HG03432 (cell line): Measurements from ENCODE around the gene CACNA1B.
"Not testable (repeated sequence)": the region's sequence is repeated elsewhere in the genome, so short reads cannot be mapped to it uniquely, and the experiment has no call there.

Experiments used
- ATAC-seq: cut with Tn5 transposase; IDR thresholded peaks from one replicate; pipeline ENCODE4 v1.9.1; 2021; ENCODE audit warnings: mild to moderate bottlenecking, moderate library complexity; ENCODE audit not compliant: unreplicated experiment

The CACNA1B gene

DNA sequence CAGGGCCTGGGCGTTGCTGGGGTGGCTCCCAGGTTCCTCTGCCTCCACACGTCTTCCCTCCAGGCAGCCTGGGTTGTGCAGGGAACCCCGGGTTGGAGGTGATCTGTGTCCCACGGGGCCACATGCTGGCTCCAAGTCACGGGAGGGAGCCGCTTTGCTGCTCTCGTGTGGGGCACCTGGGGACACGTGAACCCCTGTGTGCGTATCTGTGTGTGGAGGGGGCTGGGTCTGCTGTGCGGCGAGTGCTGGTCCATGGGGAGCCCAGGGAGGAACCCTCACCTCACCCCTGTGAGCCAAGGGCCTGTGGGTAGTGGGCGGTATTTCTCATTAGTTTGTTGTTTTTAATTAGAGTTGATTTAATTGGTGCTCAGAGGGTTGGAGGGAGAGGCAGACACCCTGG, 7.5 kb downstream of the CACNA1B start:
- not testable (repeated sequence) for ATAC-seq

DNA sequence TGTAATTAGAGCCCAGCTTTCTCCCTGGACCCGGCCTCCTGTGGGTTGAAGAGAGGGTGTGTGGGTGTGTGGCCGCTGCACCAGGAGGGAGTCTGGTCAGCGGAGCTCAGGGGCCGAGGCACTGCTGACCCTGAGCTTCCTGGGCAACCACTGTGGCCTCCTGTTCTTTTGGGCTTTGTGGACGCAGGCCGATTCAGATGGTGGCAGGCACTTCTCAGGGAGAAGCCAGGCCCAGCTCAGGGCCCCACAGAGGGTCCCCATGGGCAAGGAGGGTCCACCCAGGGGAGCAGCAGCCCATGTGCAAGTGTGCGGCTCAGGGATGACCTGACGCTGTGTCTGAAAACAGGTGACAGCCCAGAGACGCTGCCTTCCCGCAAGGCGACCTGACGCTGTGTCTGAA, 11.0 kb downstream of the CACNA1B start:
- ATAC-seq: not testable (repeated sequence)

DNA sequence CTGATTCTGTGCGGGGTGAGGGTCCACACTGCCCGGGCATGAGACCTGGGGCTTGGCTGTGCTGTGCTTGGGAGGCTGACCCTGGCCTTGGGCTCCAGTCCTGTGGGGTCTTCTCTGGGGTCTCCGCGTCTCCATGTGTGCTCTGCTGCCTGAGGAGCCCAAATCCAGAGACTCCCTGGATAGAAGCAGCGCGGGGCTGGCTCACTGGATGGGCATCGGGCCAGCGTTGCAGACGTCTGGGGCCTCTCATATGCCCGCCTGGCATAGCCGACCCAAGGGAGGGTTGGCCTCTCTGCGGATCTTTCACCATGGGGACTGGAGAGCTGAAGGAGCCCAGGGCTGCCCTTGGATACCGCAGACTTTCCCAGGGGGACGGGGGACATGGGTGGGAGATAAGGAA, 12.4 kb downstream of the CACNA1B start:
- ATAC-seq: not testable (repeated sequence)

DNA sequence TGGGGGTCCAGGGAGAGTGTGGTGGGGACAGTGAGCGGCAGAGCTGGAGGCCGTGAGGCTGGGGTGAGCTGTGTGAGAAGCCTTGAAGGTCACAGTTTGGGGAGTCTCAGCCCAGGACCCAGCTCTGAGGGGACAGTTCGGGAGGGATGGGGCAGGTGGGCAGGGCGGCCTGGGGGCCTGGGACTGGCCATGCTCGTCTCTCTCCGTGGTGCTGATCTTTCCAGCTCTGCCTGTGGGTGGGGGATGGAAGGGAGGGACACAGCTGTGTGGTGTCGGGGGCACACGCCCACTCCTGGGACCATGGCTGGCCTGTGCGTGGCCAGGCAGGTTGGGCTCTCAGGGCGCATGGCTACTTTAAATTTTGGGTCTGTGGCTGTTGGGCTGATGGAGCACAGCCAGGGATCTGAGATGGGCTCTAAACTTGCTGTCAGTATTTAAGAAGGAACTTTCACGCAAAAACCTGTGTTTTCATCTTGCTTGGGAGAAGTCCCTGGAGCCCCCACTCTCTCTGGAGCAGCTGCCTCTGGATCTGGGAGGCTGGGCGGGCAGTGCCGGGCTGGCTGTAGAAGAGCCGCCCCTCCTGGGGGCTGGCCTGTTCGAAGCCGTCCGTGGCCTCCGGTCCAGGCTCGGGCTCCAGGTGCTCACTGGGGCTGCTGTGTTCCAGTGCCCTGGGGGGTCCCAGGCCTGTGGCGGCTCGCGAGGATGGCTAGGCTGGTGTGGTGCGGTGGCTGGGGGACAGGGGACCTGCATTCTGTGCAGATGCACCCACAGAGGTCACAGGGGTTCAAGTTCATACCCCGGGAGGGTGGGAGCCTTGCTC, 13.4 kb downstream of the CACNA1B start:
- ATAC-seq: not testable (repeated sequence)

DNA sequence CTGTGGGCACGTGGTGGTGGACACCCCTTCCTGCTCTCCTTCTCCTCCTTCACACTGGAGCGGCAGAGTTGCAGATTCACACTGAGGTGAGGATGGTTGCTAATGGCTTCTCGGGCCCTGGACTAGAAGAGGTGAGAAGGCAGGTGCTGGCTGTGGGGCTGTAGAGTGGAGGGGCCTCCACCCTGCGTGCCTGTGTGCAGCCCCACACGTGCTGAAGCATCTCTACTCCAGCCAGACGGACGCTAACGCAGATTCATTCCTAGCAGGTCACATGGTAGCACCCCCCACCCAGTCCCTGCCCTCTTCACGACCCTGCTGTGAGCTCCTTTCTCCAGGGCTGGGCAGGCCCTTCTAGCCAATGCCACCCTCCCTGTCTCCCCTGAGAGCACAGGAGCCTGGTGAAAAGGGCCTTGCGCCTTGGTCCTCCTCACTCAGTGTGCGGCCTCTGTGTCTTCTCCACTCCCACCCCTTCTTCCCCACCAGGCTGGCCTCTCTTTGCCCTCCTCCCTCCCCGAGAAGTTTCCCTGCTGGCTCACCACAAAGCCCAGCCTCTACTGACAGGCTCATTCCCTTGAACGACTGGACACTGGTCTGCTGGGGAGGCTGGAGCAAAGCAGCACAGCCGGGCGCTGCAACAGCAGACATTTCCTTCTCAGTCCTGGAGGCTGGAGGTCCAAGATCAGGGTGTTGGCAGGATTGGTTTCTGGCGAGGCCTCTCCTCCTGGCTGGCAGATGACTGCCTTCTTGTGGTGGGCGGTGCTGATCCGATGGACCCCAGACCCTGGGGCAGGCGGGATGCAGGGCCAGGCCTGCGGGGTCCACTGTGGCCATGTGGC, 14.2 kb downstream of the CACNA1B start:
- ATAC-seq: no peak

DNA sequence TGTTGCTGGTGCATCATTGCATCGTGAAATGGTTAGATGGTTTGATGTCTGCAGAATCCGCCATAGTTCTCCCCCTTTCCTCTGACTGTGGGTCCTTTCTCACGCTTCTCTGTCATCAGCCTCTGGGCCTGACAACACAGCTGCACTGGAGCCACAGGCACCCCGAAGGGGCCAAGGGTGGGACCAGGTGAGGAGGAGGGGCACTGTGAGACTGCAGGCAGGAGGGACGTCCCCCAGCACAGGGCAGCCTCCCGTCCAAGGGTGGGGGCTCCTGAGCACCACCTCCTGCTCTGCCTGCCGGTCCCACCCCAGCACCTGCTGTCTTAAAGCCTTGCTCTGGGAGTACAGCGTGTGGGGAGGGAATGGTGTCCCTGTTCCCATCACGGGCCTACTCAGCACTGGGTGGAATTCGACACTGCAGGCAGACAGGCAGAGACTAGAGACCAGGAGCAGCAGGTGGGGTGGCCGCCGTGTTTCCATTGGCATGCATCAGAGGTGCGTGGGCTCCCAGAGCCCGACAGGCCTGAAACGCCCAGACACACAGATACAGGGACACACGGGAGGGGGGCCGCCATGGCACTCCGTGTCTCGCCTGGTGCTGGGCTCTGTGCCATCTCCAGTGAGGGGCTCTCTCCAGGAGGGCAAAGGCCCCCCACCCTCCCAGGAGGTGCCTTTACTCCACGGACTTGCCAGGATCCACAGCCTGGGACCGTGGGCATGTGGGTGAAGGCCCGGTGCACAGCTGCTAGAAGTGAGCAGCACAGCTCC, 15.0 kb downstream of the CACNA1B start:
- no peak for ATAC-seq

DNA sequence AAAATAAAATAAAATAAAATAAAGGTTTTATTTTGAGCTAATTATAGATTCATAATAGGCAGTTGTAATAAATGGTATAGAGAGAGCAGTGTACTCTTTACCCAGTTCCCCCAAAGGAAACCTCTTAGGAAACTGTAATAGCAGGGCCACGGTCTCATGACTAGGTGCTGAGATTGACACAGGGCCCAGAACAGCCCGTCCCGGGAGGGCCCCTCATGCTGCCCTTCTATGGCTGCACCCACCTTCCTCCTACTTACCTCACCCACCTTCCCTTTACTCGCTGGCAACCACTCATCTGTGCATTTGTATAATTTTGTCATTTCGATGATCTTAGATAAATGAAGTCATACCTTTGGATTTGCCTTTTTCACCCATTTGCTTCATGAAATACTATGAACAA, 16.1 kb downstream of the CACNA1B start:
- no peak for ATAC-seq

DNA sequence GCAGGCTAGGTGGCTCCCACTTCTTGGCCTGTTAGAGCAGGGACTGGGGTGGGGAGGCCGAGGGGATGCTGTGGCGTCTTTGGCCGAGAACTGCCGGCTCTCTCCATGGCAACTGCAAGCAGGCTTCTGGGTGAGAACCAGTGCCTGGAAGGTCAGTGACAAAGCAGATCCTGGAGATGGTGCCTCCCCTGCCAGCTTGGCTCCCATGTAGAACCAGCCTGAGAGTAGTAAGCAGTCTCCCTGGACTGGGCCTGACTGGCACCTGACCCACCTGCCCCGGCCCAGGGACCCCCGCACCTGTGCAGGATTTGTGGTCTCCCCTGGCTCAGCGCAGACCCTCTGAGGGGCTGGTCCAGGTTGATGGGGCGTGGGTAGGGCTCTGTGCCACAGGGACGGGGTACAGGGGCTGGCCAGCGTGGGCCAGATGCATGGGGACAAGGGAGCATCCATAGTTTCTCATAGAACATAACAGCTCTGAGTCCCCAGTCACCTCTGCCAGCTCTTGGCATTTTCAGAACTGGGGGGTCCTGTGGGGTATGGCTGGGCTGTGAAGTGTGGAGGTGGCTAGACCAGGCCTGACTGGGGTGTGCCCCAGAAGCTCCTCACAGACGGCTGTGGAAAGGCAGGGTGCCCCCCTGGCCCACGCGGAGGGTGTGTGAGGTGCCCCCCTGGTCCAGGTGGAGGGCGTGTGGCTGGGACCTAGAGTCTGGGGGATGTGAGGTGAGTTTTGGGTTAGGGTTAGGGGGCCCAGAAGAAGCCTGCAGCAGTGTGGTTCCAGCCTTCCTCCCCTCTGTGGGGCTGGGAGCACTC, 22.2 kb downstream of the CACNA1B start:
- no peak for ATAC-seq

DNA sequence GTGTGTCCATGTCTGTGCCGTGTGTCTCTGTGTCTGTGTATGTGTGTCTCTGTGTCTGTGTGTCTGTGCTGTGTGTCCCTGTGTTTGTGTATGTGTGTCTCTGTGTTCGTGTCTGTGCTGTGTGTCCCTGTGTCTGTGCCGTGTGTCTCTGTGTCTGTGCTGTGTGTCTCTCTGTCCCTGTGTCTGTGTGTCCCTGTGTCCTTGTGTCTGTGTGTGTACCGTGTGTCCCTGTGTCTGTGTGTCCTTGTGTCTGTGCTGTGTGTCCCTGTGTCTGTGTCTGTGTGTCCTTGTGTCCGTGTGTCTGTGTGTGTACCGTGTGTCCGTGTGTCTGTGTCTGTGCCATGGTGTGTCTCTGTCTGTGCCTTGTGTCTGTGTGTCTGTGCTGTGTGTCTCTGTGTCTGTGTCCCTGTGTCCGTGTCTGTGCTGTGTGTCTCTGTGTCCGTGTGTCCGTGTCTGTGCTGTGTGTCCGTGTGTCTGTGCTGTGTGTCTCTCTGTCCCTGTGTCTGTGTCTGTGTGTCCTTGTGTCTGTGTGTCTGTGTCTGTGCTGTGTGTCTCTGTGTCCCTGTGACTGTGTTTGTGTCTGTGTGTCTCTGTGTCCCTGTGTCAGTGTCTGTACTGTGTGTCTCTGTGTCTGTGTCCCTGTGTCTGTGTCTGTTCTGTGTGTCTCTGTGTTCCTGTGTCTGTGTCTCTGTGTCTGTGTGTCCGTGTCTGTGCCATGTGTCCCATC, 23.2 kb downstream of the CACNA1B start:
- ATAC-seq: no peak

DNA sequence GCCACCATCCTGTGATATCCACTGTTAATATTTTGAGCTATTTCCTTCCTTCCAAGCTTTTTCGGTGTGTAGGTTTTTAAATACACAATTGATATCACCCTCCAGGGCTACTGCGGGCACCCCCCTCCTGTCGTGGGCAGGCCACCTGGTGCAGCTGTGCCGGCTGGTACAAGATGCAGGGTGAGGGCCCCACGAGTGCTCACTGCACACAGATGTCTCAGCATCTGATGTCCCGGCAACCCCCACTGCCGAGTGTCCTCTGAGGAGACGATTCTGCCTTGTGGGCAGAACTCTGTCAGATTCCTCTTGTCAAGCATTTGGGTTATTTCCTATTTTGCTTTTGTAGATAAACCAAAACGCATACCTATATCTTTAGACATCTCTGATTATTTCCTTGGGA, 25.1 kb downstream of the CACNA1B start:
- no peak for ATAC-seq

DNA sequence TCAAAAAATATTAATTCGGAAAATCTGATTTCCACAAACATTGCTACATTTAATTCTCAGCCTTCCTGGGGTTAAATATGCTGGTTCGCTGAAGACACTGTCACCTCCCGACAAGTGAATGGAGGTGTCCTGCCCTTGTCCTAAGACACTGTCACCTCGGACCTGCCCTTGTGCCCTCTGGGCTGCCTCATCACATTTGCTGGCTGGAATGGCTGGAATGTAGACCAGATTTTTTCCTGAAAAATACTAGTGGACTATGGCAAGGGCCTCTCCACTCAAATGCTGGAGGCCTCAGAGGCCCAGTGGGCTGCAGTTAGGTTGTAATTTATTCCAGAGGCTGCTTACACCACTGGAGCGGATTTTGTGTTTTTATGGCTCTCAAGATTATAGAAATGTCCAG, 28.2 kb downstream of the CACNA1B start:
- ATAC-seq: no peak

DNA sequence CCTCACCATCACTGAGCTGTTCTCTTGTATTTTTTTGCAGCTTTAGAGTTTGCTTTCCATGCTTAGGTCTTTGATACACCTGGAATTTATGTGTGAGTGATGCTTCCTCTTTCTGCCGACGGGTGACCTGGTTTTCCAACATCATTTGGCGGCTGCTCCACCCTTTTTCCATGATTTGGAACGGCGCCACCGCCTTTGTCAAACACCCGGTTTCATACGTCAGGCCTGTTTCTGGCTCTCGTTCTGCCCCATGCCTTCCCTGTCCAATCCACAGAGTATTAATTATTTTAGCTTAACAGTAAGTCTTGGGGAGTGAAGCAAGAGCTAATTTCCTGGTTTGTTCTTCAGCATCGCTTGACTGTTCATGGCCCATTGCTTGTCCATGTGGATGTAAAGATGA, 30.2 kb downstream of the CACNA1B start:
- no peak for ATAC-seq

DNA sequence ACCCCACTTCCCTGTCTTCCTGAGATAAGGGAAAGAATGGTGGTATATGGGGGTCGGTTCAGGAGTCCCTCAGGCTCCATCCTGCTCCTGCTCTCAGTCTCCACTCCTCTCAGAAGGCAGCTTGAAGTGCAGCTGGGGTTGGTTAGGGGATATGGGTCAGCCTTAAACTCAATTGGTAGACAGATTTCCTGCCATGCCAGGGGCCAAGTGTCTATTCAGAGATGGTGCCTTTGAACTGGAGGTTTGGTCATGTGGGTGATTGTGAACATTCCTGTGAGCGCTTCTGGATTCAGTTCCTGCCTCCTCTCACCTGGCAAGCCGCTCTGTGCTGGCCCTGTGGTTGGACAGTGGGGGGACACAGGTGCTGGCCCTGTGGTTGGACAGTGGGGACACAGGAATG, 35.1 kb downstream of the CACNA1B start:
- ATAC-seq: no peak

DNA sequence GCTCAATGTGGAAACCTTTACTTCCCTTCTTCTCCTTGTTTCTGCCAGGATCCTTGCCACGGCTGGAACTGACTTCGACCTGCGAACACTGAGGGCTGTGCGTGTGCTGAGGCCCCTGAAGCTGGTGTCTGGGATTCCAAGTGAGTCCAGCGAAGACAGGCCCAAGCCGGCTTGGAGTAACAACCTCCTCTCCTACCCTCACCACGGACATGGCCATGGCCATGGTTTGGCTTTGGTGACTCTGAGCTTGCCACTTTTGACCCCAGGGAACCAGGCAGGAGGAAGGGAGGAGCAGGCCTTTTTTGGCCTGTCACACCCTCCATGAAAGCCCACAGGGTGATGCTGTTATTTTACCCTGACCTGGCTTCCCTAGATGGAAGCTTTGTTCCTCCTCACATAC, 35.5 kb downstream of the CACNA1B start:
- ATAC-seq: no peak

DNA sequence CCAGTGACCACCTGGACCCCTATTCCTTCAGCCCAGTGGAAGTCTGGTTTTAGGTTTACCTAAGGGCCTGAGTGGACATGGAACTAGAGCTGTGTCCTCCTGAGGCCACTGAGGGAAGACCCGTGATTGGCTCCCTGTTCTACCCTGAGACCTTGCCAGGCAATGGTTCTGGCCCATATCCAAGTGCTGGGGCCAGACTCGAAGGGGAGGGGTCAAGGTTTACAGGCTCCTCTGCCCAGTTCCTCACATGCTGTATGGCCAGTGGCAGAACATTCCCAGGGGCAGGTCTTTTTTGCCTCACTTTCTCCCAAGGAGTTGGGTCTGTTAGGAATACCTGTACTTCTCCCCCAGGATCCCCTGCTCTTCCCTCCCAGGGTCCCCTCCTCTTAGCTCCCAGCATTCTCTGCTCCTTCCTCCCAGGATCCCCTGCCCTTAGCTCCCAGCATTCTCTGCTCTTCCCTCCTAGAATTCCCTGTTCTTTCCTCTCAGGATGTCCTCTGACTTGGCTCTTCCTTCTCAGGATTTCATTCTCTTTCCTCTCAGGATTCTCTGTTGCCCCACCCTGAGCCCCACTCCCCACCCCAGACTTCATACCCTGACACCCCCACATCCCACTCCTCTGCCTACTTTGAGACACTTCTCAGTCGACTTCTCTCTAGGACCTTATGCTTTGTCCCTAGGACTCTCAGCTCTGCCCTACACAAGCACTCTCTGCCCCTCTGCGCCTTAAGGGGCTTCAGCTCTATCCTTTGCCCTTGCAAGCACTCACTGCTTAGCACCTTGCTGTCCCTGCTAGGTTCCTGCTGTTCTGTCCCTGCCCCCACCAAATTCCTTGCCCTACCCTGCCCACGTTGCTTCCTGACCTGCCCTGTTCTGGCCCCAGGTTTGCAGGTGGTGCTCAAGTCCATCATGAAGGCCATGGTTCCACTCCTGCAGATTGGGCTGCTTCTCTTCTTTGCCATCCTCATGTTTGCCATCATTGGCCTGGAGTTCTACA, 36.5 kb downstream of the CACNA1B start:
- ATAC-seq: no peak

DNA sequence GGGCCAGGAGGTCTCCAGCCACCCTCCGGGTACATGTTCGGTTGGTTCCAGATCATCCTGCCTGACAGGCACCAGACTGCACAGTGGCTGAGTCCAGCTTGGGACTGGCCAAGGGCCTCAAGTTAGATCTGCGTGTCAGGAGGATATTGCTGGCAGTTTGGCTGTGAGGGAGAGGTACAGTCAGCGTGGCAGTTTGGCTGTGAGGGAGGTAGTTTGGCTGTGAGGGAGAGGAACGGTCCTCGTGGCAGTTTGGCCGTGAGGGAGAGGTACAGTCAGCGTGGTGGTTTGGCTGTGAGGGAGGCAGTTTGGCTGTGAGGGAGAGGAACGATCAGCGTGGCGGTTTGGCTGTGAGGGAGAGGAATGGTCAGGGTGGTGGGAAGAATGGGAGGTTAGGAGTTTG, 39.0 kb downstream of the CACNA1B start:
- ATAC-seq: no peak

DNA sequence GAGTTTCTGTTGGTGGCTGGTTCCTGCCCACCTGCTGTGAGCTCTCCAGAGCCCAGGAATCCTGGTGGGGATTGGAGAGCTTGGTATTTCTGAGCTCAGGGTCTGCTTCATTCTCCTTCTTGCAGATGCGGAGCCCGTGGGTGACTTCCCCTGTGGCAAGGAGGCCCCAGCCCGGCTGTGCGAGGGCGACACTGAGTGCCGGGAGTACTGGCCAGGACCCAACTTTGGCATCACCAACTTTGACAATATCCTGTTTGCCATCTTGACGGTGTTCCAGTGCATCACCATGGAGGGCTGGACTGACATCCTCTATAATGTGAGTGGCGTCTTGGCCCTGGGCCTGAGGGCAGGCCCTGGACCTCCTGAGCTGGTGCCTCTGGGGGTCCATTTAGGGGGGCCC, 39.5 kb downstream of the CACNA1B start:
- no peak for ATAC-seq

DNA sequence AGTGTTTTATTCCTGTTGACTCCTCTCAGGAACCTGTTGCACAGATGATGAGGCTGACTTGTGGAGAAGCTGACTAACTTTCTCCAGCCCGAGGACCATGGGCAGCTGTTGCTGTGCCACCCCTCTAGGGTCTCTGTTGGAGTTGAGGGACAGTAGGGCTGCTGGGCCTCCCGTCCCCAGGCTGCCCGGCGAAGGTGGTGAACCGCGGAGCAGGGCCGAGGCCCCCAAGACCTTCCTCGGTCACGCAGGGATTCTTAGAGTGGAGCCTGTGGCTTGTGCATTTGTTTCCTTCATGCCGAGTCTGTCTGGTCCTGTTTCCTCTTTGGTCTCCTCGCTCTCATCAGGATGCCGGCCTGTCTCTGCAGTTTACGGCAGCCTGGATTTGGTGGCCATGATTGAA, 40.2 kb downstream of the CACNA1B start:
- no peak for ATAC-seq
